Smooth muscle cell of the coronary artery (primary cell): ENCODE results near the gene PPM1G. TPM values are rescaled to one million over a fixed set of nuclear protein-coding genes. Genes with fewer than 3 reads are reported as not detected.

Experiments used
- total RNA-seq: library from RNA; depleted of rRNA; stranded (reverse); fragments of >200 nt; gene quantifications from 2 replicates; pipeline ENCODE4 v1.2.3, GENCODE V29; 2014; ENCODE audit warnings: low replicate concordance

The PPM1G gene, protein sequence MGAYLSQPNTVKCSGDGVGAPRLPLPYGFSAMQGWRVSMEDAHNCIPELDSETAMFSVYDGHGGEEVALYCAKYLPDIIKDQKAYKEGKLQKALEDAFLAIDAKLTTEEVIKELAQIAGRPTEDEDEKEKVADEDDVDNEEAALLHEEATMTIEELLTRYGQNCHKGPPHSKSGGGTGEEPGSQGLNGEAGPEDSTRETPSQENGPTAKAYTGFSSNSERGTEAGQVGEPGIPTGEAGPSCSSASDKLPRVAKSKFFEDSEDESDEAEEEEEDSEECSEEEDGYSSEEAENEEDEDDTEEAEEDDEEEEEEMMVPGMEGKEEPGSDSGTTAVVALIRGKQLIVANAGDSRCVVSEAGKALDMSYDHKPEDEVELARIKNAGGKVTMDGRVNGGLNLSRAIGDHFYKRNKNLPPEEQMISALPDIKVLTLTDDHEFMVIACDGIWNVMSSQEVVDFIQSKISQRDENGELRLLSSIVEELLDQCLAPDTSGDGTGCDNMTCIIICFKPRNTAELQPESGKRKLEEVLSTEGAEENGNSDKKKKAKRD
- 93.1 and 102 TPM in 2 replicates for total RNA-seq

DNA sequence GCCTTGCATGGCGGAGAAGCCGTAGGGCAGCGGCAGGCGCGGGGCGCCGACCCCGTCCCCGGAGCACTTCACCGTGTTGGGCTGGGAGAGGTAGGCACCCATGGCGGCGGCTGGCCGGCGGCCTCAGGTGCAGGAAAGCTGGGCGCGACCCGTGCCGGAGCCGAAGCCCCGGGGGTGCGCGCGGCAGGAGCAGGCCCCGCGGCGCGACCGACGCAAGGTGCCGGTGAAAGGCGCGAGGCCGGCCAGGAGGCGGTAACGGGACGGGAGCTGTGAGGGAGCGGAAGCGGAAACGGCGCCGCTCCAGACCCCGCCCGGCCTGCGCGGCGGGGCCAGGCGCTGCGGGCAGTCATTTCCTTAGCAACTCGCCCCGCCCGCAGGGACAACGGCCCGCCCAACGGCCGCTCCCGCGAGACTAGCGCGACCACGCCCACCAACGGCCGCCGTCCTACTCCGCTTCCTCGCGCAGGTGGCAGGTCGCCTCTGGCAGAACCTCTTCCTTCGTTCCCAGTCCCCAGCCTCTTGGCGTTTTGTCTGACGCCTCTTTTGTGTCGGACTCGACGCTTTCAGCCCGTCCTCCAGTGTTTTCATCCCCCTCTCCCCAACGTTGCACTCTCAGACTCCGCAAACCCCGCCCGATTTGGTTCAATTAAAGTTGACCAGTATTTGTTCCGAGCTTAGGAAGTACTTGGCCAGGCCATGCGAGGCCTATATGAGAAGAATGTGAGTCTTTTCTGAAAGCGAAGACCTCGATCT is at the start of gene PPM1G:
TSS of gene PPM1G (minus strand) at position 271 of the 753 bp plus-strand sequence. CDS start at position 102, 169 bp downstream.

DNA sequence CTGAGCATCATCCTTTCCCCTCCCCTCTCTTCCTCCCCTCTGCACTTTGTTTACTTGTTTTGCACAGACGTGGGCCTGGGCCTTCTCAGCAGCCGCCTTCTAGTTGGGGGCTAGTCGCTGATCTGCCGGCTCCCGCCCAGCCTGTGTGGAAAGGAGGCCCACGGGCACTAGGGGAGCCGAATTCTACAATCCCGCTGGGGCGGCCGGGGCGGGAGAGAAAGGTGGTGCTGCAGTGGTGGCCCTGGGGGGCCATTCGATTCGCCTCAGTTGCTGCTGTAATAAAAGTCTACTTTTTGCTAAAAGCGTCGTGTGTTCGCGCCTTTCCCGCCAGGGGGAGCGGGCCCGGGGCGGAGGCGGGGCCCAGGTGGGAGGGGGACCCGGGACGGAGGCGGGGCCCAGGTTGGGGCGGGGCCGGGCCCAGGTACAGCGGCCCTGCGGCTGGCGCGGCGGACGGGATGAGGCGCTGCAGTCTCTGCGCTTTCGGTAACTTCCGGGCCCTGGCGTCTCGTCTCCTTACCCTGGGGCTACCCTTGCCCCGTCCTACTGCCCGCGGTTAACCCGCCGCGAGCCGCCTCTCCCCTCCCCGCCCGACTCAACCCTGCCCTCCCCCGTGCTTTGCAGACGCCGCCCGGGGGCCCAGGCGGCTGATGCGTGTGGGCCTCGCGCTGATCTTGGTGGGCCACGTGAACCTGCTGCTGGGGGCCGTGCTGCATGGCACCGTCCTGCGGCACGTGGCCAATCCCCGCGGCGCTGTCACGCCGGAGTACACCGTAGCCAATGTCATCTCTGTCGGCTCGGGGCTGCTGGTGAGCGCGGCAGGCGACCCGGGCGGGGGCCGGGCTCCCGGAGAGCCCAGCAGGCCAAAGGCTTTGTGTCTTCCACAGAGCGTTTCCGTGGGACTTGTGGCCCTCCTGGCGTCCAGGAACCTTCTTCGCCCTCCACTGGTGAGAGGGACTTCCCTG is 32.8 kb upstream of the PPM1G start, which contains the start of gene KRTCAP3:
TSS of gene KRTCAP3 (plus strand) at position 424 of the 962 bp plus-strand sequence. CDS start at position 456, 32 bp downstream.

DNA sequence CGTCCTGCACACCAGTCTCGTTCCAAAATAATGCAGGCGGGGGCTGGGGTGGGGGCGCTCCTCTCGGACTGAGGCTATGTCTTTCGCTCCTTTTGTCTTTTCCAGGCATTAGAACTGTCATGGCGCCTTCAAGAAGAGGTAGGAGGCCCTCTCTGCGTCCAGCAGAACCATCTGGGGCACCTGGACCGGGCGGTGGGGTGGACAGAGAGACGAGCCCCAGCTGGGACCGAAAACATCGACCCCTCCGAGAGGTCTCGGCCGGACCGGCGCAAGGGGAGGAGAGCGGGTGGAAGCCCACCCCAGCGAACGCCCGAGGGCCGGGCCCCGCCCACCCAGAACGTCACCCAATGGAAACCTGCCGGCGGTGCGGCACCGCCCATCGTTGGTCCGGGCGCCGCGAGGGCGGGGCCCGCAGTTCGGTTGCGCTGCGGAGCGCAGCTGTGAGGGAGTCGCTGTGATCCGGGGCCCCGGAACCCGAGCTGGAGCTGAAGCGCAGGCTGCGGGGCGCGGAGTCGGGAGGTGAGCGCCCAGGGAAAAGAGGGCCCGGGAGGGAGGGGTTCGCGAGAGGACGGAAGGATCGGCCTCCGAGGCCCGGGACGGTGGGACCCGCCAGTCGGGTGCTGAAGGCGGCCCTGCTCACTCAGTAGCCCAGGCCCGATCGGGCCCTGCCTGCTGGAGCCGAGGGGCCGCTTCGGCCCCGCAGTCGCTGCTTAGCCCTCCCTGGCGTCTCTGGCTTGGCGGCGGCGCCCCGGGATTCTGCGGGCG is 19.0 kb upstream of the PPM1G start, which contains the start of gene NRBP1:
TSS of gene NRBP1 (plus strand) at position 419 of the 765 bp plus-strand sequence. CDS start 4,643 bp downstream, outside the sequence.

DNA sequence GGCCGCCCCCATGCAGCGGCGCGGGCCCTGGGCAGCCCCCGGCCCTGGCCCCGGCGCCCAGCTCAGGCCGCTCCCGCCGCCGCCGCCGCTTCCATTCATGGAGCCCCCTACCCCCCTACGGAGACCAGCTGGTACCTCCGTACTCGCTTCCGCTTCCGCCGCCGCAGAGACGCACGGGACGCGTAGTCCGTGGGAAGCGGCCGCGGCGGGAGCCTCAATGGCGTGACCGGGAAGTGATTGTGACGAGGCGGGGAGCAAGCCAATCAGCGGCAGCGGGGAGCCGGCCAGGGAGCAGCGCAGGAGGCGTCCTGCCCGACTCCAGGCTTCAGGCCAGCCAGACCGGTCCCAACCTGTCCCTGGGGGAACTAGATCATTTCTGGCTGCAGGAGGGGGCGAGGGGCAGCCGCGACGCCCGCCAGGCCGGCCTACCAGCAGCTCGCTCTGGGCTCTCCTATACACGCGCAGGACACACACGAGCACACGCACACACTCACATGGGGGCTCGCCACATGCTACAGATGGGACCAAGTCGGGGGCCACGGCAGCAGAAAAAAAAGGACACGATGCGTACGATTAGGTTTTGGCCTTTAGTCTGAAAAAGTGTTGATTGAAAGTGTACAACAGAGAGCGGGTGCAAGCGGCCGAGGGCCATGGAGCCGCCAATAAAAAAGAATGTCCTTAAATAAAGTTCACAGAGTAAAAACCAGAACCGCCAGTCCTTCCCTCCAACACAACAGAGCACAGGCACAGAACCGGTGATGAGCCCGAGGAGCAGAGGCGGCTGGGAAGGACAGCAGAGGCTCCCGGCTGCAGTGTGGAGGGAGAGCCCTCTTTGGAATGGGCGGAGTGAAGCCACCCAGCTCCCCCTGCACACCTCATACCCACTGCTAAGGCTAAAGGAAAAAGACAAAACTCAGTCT is 28.5 kb downstream of the PPM1G start, which contains the start of gene ZNF513:
TSS of gene ZNF513 (minus strand) at position 109 of the 920 bp plus-strand sequence. CDS start 208 bp downstream, outside the sequence.

DNA sequence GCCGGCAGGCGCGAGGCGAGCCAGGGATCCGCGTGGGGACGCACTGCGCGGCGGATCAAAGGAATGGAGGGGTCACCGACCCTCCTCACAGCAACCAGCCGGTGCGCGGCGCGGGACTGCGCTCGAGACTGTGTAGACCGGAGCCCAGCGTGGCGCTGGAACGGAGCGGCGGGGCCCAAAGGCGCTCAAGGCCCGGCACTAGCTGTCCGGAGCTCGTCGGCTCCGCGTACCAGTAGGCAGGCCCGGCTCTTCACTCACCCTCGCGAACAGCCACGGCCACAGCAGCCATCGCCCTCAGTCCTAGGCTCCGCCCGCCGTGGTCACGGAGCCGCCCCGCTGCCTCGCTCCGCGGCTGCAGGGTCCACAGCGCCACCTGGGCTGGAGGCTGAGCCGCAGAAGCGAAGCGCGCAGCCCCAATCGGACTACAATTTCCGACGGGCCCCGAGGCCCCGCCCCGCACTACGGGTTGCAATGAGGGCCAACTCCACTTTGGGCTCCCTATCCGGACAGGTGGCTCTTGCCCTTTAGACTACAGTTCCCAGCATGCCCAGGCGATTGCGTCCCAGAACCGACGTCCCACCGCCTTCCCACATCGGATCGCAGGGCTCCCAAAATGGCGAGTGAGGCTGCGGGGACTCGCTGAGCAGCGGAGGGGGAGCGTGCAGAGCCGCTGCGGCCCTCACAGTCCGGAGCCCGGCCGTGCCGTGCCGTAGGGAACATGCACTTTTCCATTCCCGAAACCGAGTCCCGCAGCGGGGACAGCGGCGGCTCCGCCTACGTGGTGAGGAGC is 39.2 kb downstream of the PPM1G start, which contains the start of the genes EIF2B4 and SNX17:
TSS of gene EIF2B4 (minus strand) at position 313 of the 790 bp plus-strand sequence. CDS start at position 289, 24 bp downstream.
TSS of gene SNX17 (plus strand) at position 591 of the 790 bp plus-strand sequence. CDS start at position 719, 128 bp downstream.

DNA sequence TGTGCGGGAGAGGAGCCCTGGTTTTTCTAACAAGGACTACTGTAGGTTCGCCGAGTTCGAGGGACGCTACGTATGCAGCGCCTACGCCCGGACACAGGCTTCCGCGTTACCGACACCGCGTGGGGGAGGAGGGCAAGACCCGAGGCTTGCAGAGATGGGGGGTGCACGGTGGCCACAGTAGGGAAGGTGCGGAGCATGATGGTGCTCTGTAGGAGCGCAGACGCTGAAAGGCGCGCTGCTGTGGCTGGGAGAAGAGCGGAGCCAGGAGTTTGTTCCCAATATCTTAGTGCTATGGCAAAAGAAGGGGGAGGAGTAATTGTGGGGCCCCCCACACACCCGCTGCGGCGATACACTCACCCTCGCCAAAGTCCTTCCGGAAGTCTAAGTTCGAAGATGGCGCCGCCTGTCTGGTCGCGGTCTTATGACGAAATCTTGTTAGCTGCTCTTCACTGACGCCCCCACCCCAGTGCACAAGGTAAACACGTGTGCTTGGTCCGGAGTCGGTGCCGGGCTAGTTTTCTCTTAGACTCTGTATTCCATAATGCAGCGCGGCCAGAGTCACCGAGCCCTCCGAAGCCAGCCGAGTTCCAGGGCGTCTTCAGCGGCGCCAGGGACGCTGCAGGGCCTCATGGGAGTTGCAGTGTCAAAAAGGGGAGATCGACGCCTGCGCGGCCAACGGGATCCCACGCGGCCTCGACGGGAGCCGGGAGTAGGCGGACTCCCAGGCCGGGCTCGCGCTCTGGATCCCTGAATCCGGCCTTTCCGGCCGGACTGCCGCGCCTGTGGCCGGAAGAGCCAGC is 52.8 kb downstream of the PPM1G start, which contains the start of gene GTF3C2:
TSS of gene GTF3C2 (minus strand) at position 383 of the 800 bp plus-strand sequence. CDS start 13,210 bp downstream, outside the sequence.

Other genes starting within 250 kb of the PPM1G start
- 183 and 253 TPM in 2 replicates for gene ATRAID, start 197.6 kb downstream of the PPM1G start, total RNA-seq
- gene SLC5A6, start 197.3 kb downstream of the PPM1G start, total RNA-seq, result 8.3 and 17.7 TPM in 2 replicates
- 26.1 and 35.8 TPM in 2 replicates for gene CAD, start 192.2 kb downstream of the PPM1G start, total RNA-seq
- gene SLC30A3, start 146.5 kb downstream of the PPM1G start, total RNA-seq, result 0.38 TPM in 1 of 2 replicates, not detected in the other
- not detected in 2 replicates for gene DNAJC5G, start 134.2 kb downstream of the PPM1G start, total RNA-seq
- not detected in 2 replicates for gene TRIM54, start 127.2 kb downstream of the PPM1G start, total RNA-seq
- 0.30 TPM in 1 of 2 replicates, not detected in the other for gene UCN, start 101.1 kb downstream of the PPM1G start, total RNA-seq
- gene MPV17, start 86.5 kb downstream of the PPM1G start, total RNA-seq, result 48.7 and 76.6 TPM in 2 replicates
- gene GTF3C2, start 52.8 kb downstream of the PPM1G start, total RNA-seq, result 13.1 and 19.6 TPM in 2 replicates
- gene EIF2B4, start 39.3 kb downstream of the PPM1G start, total RNA-seq, result 29.5 and 51.1 TPM in 2 replicates
- gene SNX17, start 39.0 kb downstream of the PPM1G start, total RNA-seq, result 100 and 134 TPM in 2 replicates
- 5.4 and 7.9 TPM in 2 replicates for gene ZNF513, start 28.9 kb downstream of the PPM1G start, total RNA-seq
- gene NRBP1, start 19.0 kb upstream of the PPM1G start, total RNA-seq, result 106 TPM in 2 replicates
- gene KRTCAP3, start 32.8 kb upstream of the PPM1G start, total RNA-seq, result not detected in 2 replicates
- 28.8 and 79.4 TPM in 2 replicates for gene IFT172, start 80.2 kb upstream of the PPM1G start, total RNA-seq
- 15.9 and 31.8 TPM in 2 replicates for gene FNDC4, start 85.6 kb upstream of the PPM1G start, total RNA-seq
- 0.12 and 3.5 TPM in 2 replicates for gene GCKR, start 87.2 kb upstream of the PPM1G start, total RNA-seq
- gene ZNF512, start 173.5 kb upstream of the PPM1G start, total RNA-seq, result 7.8 and 16.3 TPM in 2 replicates
- gene CCDC121, start 219.4 kb upstream of the PPM1G start, total RNA-seq, result 2.1 and 2.4 TPM in 2 replicates
- gene GPN1, start 219.5 kb upstream of the PPM1G start, total RNA-seq, result 29.0 and 30.4 TPM in 2 replicates